OCI-M2 (cell line): Measurements from ENCODE around the gene ATG4B.

ENCODE experiments used
- DNase-seq: peaks from one replicate; lab custom pipeline; 2025; ENCODE audit not compliant: unreplicated experiment; lab: John Stamatoyannopoulos, UW

The ATG4B gene

DNA sequence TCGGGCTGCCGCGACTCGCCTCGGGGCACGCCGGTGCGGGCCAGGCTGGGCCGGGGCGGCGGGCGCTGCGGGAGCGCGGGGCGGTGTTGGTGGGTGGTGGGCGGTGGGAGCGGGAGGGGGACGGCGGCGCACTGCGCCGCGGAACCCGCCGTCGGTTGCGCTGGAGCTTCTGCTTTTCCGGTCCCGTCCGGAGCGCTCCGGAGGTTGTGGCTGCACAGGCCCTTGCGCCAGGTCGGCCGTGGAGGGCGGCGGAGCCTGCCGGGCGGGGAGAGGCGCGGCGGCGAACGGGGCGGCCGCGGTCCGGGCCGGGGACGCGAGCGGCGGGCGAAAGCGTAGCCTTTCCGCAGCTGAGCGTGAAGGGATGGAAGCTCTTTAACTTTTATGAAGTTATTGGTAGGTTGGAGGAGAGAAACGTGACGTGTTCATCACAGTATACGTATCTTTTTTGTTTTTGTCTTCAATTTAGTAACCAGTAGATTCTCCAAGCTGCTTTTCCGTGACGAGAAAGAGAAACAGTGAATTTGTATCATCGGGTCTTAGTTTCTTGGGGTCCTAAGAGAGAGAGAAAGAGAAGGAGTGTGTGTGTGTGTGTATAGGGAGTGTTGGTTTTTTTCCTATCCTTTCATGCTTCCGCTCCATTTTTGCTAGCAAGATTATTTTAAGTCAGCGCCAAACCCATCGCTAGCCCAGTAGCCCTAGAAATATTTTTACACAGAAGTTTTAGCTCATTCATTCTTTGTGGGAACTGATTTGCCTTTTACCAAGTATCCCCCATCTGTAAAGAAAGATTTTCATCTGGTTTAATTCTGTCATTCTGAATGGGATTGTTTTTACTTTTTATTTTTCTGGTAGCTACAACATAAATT lies 535 bp downstream of the ATG4B start:
- DNase-seq, result no peak

GRCh38 chr2:241638940-241639339 lies 1.4 kb downstream of the ATG4B start:
- no peak for DNase-seq

DNA sequence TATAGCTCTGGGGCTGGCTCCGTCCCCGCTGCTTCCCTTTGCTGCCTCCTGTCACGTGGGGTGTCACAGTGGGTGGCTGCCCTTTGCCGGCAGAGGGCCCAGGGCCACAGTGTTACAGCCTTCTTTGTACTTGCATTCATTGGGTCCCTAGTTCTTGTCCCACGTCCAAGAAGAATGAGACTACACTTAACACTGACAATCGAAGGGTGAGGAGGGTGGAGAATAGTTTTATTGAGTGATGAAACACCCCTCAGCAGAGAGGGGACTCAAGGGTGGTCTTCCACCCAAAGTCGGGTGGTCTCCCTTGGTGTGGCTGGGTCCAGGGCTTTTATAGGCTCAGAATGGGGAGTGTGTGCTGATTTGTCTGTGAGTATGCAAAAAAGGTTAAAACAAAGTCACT lies 1.9 kb downstream of the ATG4B start:
- DNase-seq, result no peak

DNA sequence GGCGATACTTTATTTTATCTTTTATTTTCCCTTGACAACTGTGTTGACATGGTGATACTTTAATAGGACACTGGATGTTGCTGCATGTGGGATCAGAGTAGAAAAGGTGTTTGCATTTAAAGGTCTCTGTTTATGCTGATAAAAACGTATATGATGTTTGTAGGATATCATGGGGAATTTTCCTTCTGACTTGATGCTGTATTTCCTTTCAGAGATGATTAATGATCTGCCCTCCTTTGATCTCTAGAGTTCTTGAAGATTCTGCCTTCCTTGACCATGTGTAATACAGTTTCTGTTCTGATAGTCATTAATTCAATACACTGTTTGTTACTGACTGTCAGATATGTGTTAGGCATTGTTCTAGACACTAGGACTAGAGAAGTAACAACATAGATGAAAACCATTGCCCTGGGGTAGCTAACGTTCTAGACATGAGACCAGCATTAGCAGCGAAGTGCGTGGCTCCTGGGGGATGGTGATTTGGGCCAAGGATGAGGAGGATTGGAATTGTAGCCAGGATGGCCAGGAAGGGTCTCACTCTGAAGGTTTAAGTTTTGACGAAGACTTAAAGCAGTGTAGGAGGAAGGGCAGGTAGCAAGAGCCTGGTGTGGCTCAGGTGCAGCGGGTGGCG lies 2.8 kb downstream of the ATG4B start:
- no peak for DNase-seq

- DNase-seq, result no peak
Measured at GRCh38 chr2:241641631-241642030, 4.1 kb downstream of the ATG4B start.

DNA sequence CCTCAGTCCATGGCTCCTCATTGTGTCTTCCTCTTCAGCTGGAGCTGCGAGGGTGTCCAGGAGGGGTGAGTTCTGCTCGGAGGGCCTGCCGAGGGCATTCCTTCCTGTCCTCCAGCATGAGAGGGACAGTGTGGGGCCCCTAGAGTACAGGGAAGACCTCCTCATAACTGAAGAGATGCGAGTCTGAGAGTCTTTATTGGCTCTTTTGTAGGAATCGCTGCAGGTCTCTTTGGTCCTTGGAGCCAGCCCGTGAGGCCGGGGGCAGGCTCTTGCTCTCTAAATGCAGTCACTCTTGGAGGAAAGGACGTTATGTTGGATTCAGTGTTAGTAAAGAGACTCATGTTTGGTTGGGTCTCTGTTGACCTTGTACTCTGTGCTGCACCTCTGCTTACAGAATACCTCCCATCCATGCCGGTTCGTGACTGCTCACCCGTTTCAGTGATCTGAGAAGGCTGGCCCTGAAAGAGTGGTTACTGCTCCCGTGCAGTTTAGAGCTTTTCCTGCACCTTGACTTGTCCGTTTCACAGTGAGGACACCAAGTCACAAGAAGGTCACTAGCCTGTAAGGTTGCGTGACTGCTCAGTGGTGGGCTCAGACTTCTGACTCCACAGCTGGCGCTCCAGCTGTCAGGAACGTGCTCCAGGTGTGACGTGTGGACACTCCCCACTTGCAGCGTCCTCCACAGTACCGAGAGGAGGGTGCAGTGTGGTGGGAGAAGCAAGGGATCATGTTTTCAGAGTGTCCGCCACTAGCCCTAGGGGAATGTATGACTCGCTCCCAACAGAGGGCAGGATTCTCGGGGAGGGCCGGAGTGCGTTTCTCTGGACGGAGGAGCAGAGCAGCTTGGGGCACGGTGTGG lies 7.8 kb downstream of the ATG4B start:
- no peak for DNase-seq

DNA sequence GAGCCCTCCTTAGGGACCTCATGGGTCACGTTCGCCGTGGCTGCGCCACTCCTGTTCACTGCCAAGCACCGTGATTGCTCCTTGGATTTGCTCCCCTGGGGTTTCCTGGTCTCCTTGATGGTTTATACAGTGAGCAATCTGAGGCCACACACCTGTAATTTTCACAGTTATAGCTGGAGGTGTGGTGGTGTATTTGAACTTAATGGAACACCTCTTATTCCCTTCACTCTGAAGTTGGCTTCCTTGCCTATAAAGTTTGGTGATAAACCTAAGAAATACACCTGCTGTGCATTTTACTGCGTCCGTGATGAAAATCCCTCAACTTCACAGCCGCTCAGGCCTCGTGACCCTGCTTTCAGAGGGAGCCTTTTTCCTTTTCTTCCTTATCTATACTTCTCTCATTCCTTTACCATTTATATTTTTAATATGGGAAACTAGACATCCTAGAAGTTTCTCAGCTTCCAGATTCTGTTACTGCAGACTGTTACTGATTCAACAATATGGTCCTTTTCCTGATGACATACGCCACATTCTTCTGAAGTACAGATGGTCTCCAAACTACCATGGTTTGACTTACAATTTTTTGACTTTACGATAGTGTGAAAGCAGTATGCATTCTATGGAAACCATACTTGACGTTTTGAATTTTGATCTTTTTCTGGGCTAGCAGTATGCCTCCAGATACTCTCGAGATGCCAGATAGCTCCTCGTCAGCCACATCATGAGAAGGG lies 8.6 kb downstream of the ATG4B start:
- DNase-seq, result no peak

DNA sequence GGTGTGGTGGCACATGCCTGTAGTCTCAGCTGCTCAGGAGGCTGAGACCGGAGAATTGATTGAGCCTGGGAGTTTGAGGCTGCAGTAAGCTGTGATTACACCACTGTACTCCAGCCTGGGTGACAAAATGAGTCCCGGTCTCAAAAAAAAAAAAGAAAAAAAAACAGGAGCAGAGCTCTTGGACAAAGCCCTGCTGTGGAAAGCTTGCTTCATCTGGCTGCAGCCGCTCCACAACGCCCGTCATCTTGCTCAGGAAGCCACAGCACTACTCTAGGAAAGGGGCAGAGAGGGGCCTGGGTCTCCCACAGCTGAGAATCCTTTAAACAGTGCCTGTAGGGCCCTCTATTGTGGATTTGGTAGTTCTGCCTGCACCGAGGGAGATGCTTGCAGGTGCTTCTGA lies 11.0 kb downstream of the ATG4B start:
- no peak for DNase-seq

- no peak for DNase-seq
Measured at GRCh38 chr2:241649404-241649803, 11.9 kb downstream of the ATG4B start.

DNA sequence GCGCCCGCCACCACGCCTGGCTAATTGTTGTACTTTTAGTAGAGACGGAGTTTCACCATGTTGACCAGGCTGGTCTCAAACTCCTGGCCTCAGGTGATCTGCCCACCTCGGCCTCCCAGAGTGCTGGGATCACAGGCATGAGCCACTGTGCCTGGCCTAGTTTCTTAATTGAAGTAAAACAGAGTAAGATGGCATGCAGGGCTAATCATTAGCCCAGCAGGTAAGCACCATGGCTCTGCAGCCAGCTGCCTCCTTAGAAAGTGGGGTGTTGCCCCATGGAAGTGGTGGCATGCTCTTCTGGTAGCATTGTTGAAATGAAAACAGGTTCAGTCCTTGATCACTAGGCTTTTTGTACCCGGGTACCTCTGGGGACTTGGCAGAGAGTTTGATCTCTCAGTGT lies 12.4 kb downstream of the ATG4B start:
- no peak for DNase-seq

GRCh38 chr2:241652142-241652541 lies 14.6 kb downstream of the ATG4B start:
- DNase-seq, result no peak

DNA sequence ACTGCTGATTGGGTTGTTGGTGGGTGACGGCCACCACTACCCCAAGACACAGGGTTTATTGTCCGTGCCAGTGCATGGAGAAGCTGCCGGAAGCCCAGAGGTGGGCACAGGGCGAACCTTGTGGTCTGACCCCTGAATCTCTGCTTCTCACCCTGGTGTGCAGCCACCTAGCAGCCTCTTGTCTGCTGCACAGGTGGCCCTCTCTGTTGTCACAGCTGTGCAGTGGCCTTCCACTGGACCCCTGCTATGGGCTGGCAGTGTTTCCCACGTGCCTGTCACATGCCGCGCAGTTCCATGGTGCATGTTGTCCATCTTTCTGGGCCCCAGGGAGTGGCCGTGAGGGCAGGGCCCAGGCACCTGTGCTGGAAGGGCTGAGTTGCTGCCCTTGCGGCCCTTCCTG lies 15.2 kb downstream of the ATG4B start:
- DNase-seq, result no peak

GRCh38 chr2:241653210-241653750 lies 15.8 kb downstream of the ATG4B start:
- no peak for DNase-seq

- no peak for DNase-seq
Measured at GRCh38 chr2:241654551-241654950, 17.1 kb downstream of the ATG4B start.

- no peak for DNase-seq
Measured at GRCh38 chr2:241655516-241656189, 18.2 kb downstream of the ATG4B start.

DNA sequence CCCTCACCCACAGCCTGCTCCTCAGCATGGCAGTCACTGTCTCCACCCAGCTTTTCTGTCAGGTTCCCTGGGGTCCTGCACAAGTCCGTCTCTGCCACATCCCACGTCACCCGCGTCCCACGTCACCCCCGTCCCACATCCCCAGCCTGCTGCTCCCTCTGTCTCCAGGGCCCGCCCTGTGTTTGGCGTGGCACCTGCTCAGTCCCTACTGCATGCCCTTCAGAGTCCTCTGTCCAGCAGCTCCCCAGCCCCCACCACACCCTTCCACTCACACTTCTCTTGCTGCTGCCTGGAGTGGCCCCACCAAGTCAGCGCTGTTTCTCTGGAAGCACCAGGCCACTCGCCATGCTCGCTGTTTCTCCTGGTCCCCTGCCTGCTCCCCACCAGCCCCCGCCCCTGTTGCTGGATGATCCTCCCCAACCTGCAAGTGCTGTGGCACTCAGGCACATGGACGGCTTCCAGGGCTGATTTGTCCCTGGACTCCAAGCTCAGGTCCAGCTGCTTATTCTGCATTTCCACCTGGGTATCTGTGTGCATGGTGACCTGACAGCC lies 18.8 kb downstream of the ATG4B start:
- DNase-seq, result no peak

- DNase-seq, result no peak
Measured at GRCh38 chr2:241657786-241658254, 20.3 kb downstream of the ATG4B start.

- DNase-seq, result no peak
Measured at GRCh38 chr2:241658296-241658695, 20.8 kb downstream of the ATG4B start.

DNA sequence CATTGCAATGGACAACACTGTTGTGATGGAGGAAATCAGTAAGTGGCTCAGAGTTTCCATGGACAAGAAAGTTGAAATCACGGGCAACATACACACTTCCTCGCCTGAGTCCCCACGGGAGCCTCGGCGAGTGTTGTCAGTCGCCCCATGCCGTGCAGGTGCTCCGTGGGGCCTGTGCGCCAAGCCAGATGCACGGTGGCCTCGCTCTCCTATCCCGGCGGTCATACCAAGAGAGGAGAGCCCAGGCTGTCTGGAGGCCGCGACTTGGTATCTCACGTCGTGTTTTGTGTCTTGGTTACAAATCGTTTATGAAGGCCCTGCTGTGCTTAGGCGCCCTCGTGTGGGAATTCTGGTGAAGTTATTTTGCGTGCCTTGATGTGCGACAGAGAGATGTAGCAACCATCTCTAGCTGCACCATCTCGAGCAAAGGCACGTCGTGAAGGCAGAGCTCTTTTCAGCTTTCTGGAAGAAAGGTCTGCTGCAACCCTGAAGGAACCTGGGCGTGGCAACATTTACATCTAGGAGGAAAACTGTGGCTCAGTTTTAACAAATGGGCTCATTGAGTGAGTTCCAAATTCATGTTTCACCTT lies 21.8 kb downstream of the ATG4B start:
- no peak for DNase-seq
